Measurements from ENCODE around the gene PMPCA.

PMPCA gene

GRCh38 chr9:136367296-136368145 lies 42.9 kb upstream of the PMPCA start:
- 88 to 91% methylated on average over 42 to 44 of the region's 45 CpGs for WGBS, 2 experiments (ENCODE audit: insufficient coverage in 2 of 2)

GRCh38 chr9:136368190-136368589 lies 42.3 kb upstream of the PMPCA start:
- Histone ChIP-seq H3K4me3 (ENCODE audit: extremely low read depth, insufficient read depth, low read length, poor library complexity, severe bottlenecking) (no peak overlapping the region), H3K9me3 (ENCODE audit: control insufficient read depth, low read length) (no peaks in the 10 kb centered on the region)
- 90% methylated on average over 14 to 16 of the region's 18 CpGs for WGBS, 2 experiments (ENCODE audit: insufficient coverage in 2 of 2)

More at GRCh38 chr9:136367296-136368145, 42.9 kb upstream of the PMPCA start:
- H3K27ac ChIP-seq (ENCODE audit: low read depth, low read length, severe bottlenecking) = no peak overlapping the region
- H3K36me3 ChIP-seq (ENCODE audit: control insufficient read depth, insufficient read depth, low read length) = peaks cover 4% of the 10 kb centered on the region
- H3K4me3 ChIP-seq (ENCODE audit: extremely low read depth, insufficient read depth, low read length, poor library complexity, severe bottlenecking) = no peak overlapping the region
- peaks cover 2% of the 10 kb centered on the region for H3K4me1 ChIP-seq (ENCODE audit: control insufficient read depth, insufficient read depth, low read length, poor library complexity, severe bottlenecking)
- H3K9me3 ChIP-seq (ENCODE audit: control insufficient read depth, low read length) = no peaks in the 10 kb centered on the region

GRCh38 chr9:136370037-136370436 lies 40.4 kb upstream of the PMPCA start:
- H3K27ac ChIP-seq (ENCODE audit: low read depth, low read length, severe bottlenecking) = no peak overlapping the region
- no peaks in the 10 kb centered on the region for H3K9me3 ChIP-seq (ENCODE audit: control insufficient read depth, low read length)
- H3K4me1 ChIP-seq (ENCODE audit: control insufficient read depth, insufficient read depth, low read length, poor library complexity, severe bottlenecking) = peaks cover 9% of the 10 kb centered on the region
- H3K36me3 ChIP-seq (ENCODE audit: control insufficient read depth, insufficient read depth, low read length) = peaks cover 4% of the 10 kb centered on the region
- 95 to 97% methylated on average over 13 to 18 of the region's 19 CpGs for WGBS, 2 experiments (ENCODE audit: insufficient coverage in 2 of 2)
- no peak overlapping the region for H3K4me3 ChIP-seq (ENCODE audit: extremely low read depth, insufficient read depth, low read length, poor library complexity, severe bottlenecking)

More at GRCh38 chr9:136368190-136368589, 42.3 kb upstream of the PMPCA start:
- Histone ChIP-seq H3K27ac (ENCODE audit: low read depth, low read length, severe bottlenecking) (no peak overlapping the region), H3K36me3 (ENCODE audit: control insufficient read depth, insufficient read depth, low read length) (peaks cover 4% of the 10 kb centered on the region), H3K4me1 (ENCODE audit: control insufficient read depth, insufficient read depth, low read length, poor library complexity, severe bottlenecking) (peaks cover 8% of the 10 kb centered on the region)

- Histone ChIP-seq H3K27ac (ENCODE audit: low read depth, low read length, severe bottlenecking) (no peak overlapping the region), H3K36me3 (ENCODE audit: control insufficient read depth, insufficient read depth, low read length) (peaks cover 13% of the 10 kb centered on the region), H3K4me3 (ENCODE audit: extremely low read depth, insufficient read depth, low read length, poor library complexity, severe bottlenecking) (no peak overlapping the region), H3K9me3 (ENCODE audit: control insufficient read depth, low read length) (no peaks in the 10 kb centered on the region), H3K4me1 (ENCODE audit: control insufficient read depth, insufficient read depth, low read length, poor library complexity, severe bottlenecking) (peaks cover 9% of the 10 kb centered on the region)
- WGBS, 2 experiments (ENCODE audit: insufficient coverage in 2 of 2) = 95 to 97% methylated on average over 43 to 54 of the region's 54 CpGs
These were observed 39.5 kb upstream of the PMPCA start for GRCh38 chr9:136370687-136371532.

GRCh38 chr9:136371533-136371880 lies 39.0 kb upstream of the PMPCA start:
- H3K4me1 ChIP-seq (ENCODE audit: control insufficient read depth, insufficient read depth, low read length, poor library complexity, severe bottlenecking) = peaks cover 9% of the 10 kb centered on the region
- H3K9me3 ChIP-seq (ENCODE audit: control insufficient read depth, low read length) = no peaks in the 10 kb centered on the region
- WGBS, 2 experiments (ENCODE audit: insufficient coverage in 2 of 2) = 84 to 97% methylated on average over 10 to 13 of the region's 13 CpGs
- H3K27ac ChIP-seq (ENCODE audit: low read depth, low read length, severe bottlenecking) = no peak overlapping the region
- no peak overlapping the region for H3K4me3 ChIP-seq (ENCODE audit: extremely low read depth, insufficient read depth, low read length, poor library complexity, severe bottlenecking)
- peaks cover 14% of the 10 kb centered on the region for H3K36me3 ChIP-seq (ENCODE audit: control insufficient read depth, insufficient read depth, low read length)

GRCh38 chr9:136372006-136372405 lies 38.5 kb upstream of the PMPCA start:
- peaks cover 18% of the 10 kb centered on the region for H3K36me3 ChIP-seq (ENCODE audit: control insufficient read depth, insufficient read depth, low read length)
- H3K4me3 ChIP-seq (ENCODE audit: extremely low read depth, insufficient read depth, low read length, poor library complexity, severe bottlenecking) = no peak overlapping the region
- H3K9me3 ChIP-seq (ENCODE audit: control insufficient read depth, low read length) = no peaks in the 10 kb centered on the region
- WGBS, 2 experiments (ENCODE audit: insufficient coverage in 2 of 2) = 93 to 98% methylated on average over 15 to 19 of the region's 21 CpGs
- peaks cover 9% of the 10 kb centered on the region for H3K4me1 ChIP-seq (ENCODE audit: control insufficient read depth, insufficient read depth, low read length, poor library complexity, severe bottlenecking)
- no peak overlapping the region for H3K27ac ChIP-seq (ENCODE audit: low read depth, low read length, severe bottlenecking)

GRCh38 chr9:136372561-136373299 lies 37.7 kb upstream of the PMPCA start:
- Histone ChIP-seq H3K27ac (ENCODE audit: low read depth, low read length, severe bottlenecking) (peak overlapping the region; percentile 59), H3K36me3 (ENCODE audit: control insufficient read depth, insufficient read depth, low read length) (peaks cover 23% of the 10 kb centered on the region), H3K9me3 (ENCODE audit: control insufficient read depth, low read length) (no peaks in the 10 kb centered on the region), H3K4me1 (ENCODE audit: control insufficient read depth, insufficient read depth, low read length, poor library complexity, severe bottlenecking) (peaks cover 9% of the 10 kb centered on the region), H3K4me3 (ENCODE audit: extremely low read depth, insufficient read depth, low read length, poor library complexity, severe bottlenecking) (no peak overlapping the region)
- WGBS, 2 experiments (ENCODE audit: insufficient coverage in 2 of 2) = 74 to 81% methylated on average over 15 to 21 of the region's 21 CpGs

- H3K4me3 ChIP-seq (ENCODE audit: extremely low read depth, insufficient read depth, low read length, poor library complexity, severe bottlenecking) = no peak within 1 kb of the TSS
- peaks cover 9% of the 10 kb centered on the region for H3K4me1 ChIP-seq (ENCODE audit: control insufficient read depth, insufficient read depth, low read length, poor library complexity, severe bottlenecking)
- no peaks in the 10 kb centered on the region for H3K9me3 ChIP-seq (ENCODE audit: control insufficient read depth, low read length)
- H3K27ac ChIP-seq (ENCODE audit: low read depth, low read length, severe bottlenecking) = peak within 1 kb of the TSS; percentile 59
- peaks cover 29% of the 10 kb centered on the region for H3K36me3 ChIP-seq (ENCODE audit: control insufficient read depth, insufficient read depth, low read length)
- 93 to 94% methylated on average over 19 to 26 of the region's 27 CpGs for WGBS, 2 experiments (ENCODE audit: insufficient coverage in 2 of 2)
These were observed 36.9 kb upstream of the PMPCA start, which contains the start of gene CARD9 for GRCh38 chr9:136373300-136374182. Gene CARD9, minus strand, starts transcription at chr9:136373669. Its CDS starts 1,591 bp downstream, at chr9:136372078.

- Histone ChIP-seq H3K4me3 (ENCODE audit: extremely low read depth, insufficient read depth, low read length, poor library complexity, severe bottlenecking) (no peak overlapping the region), H3K36me3 (ENCODE audit: control insufficient read depth, insufficient read depth, low read length) (peaks cover 35% of the 10 kb centered on the region), H3K27ac (ENCODE audit: low read depth, low read length, severe bottlenecking) (no peak overlapping the region), H3K9me3 (ENCODE audit: control insufficient read depth, low read length) (no peaks in the 10 kb centered on the region), H3K4me1 (ENCODE audit: control insufficient read depth, insufficient read depth, low read length, poor library complexity, severe bottlenecking) (peaks cover 9% of the 10 kb centered on the region)
- WGBS, 2 experiments (ENCODE audit: insufficient coverage in 2 of 2) = 93 to 99% methylated on average over 12 to 14 of the region's 14 CpGs
These were observed 36.3 kb upstream of the PMPCA start for GRCh38 chr9:136374183-136374575.
